ENCODE measurements around the gene OR8D4.

- no peak for TF ChIP-seq CTCF (IDR thresholded peaks at IDR 0.05)
- no peak for TF ChIP-seq POLR2AphosphoS5 (IDR thresholded peaks at IDR 0.05)
- TF ChIP-seq POLR2A (IDR thresholded peaks at IDR 0.05), result no peak
Observed at GRCh38 chr11:123885570-123885969, 16.4 kb upstream of the OR8D4 start, which contains the start of gene TMEM225.
